Effector CD8-positive, alpha-beta T cell (primary cell): ENCODE results near the gene CBFB.
"Not testable (repeated sequence)": the region's sequence is repeated elsewhere in the genome, so short reads cannot be mapped to it uniquely, and the experiment has no call there.

Experiments
- DNase-seq: peaks from one replicate; lab custom pipeline; 2025; lab: John Stamatoyannopoulos, UW

CBFB gene

GRCh38 chr16:67041520-67041919 lies 12.6 kb downstream of the CBFB start:
- DNase-seq: not testable (repeated sequence)

- DNase-seq: no peak
Observed at GRCh38 chr16:67043420-67043819, 14.5 kb downstream of the CBFB start.

- DNase-seq: no peak
Observed at GRCh38 chr16:67050796-67051195, 21.8 kb downstream of the CBFB start.

- no peak for DNase-seq
Observed at GRCh38 chr16:67052399-67052798, 23.4 kb downstream of the CBFB start.

DNA sequence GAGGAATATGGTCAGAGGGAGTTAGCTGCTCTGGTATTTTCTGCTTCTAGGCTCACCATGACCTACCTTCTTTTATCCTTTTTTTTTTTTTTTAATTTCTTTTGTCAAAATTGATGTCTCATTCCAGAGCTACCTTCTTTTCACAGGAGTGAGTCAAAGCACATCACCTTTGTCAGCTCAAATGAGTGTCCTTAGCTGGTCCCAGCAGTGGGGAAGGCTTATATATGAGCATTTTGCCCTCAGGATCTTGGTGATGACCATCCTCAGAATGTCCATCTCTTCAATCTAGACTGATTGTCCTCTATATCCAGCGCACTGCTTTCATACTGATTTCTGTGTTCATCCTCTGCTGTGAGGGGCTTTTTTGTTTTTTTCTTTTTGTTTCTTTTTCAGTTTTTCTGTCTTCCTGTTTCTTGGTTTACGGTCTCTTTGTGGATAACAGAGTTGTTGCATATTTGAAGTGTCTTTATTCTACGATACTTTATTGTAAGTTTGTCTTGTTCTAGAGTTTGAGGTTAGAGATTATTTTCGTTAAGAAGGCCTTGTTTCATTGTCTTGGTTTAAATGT lies 24.9 kb downstream of the CBFB start:
- DNase-seq: no peak

GRCh38 chr16:67054901-67055300 lies 26.0 kb downstream of the CBFB start:
- DNase-seq: no peak

GRCh38 chr16:67055712-67056487 lies 27.0 kb downstream of the CBFB start:
- no peak for DNase-seq

GRCh38 chr16:67063008-67063407 lies 34.1 kb downstream of the CBFB start:
- no peak for DNase-seq

GRCh38 chr16:67068212-67068753 lies 39.3 kb downstream of the CBFB start:
- no peak for DNase-seq

DNA sequence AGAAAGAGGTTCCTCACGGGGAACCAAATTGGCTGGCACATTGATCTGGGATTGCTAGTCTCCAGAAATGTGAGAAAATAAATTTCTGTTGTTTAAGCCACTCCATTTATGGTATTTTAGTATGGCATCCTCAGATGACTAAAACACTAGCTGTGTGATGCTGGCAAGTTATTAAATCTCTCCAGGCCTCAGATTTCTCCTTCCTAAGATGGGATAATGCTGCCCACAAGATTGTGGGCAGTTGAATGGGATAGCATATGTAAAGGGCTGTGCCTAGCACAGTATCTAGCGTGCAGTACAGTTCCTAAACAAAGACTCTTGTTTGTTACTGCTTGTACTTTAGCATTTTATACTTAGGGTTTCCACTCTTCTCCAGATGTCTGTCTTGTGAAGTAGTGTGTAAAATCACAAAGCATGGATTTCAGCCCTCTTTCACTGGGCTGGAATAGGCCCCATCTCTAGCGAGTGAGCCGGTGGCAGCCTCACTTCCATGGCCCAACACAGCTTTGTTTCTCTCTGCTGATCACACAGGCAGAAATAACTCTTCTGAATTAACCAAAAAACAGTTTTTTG lies 42.6 kb downstream of the CBFB start:
- no peak for DNase-seq

DNA sequence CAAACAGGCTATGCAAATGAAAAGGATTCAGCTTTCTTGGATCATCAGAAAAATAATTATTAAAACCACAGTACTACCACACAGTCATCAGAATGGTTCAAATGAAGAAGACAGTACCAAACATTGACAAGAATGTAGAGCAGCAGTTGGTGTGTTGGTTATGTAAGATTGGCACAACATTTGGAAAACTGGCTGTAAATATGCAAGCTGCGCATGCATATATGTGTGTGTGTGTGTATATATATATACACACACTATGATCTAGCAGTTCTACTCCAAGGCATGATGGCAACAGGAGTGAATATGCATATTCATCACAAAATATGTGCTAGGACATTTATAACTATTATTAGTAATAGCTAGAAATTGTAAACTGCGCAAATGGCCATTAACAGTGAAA lies 46.4 kb downstream of the CBFB start:
- no peak for DNase-seq

- no peak for DNase-seq
Observed at GRCh38 chr16:67077871-67078270, 48.9 kb downstream of the CBFB start.

DNA sequence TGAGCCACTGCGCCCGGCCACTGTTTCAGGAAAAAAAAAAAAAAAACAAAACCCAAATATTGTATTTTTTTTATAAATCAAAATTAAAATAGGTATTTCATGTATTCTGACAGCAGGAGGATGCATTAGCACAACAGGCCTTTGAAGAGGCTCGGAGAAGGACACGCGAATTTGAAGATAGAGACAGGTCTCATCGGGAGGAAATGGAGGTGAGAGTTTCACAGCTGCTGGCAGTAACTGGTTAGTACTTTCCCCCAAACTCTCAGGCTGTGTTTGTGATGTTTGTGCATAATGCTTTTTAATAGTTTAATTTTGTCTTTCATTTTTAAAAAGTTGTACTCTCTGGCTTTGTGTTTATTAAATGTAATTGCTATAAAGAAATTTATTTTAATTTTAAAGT lies 53.2 kb downstream of the CBFB start:
- DNase-seq: no peak

GRCh38 chr16:67082891-67083290 lies 53.9 kb downstream of the CBFB start:
- no peak for DNase-seq

DNA sequence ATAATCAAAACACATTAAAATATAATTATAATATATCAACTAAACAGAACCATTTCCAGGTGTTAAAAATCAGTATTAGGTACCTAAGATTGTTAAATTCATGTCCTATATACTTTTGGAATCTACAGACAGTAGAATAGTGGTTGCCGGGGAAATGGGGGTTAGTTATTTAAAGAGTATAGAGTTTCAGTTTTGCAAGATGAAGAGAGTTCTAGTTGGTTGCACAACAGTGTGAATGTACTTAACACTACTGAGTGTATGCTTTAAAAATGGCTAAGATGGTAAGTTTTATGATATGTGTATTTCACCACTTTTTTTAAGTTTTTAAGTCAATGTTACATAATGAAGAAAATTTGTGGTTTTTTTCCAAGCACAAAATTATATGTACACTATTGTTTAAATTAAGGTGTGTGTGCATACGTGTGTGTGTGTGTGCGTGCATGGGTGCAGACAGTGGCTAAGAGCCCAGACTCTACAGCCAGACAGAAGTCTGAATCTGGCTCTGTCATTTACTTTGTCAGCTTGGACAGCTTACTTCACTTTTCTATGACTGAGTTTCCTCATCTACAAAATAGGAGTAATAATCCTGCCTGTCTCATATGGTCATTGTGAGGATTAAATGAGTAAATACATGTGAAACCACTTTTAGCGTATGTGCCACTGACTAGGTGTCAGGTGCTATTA lies 55.5 kb downstream of the CBFB start:
- DNase-seq: no peak

DNA sequence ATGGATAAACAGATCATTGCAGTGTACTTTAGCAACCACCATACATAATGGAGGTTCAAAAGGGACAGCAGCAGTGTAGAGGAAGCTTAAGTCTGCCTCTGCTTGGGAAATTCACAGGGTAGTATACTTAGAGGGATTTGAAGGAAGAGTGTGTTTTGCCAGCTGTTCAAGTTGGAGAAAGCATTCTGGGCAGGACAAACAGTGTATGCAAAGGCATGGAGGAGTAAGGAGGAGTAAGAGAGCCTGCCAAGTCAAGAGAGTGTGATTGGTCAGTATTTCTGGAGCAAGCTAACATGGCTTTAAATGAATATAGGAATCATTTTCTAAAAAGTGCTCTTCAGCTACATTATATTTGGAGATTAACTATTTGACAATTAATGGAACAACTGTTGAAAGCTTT lies 57.9 kb downstream of the CBFB start:
- DNase-seq: no peak

- DNase-seq: no peak
Observed at GRCh38 chr16:67087291-67087690, 58.3 kb downstream of the CBFB start.

GRCh38 chr16:67087803-67088202 lies 58.9 kb downstream of the CBFB start:
- DNase-seq: no peak

DNA sequence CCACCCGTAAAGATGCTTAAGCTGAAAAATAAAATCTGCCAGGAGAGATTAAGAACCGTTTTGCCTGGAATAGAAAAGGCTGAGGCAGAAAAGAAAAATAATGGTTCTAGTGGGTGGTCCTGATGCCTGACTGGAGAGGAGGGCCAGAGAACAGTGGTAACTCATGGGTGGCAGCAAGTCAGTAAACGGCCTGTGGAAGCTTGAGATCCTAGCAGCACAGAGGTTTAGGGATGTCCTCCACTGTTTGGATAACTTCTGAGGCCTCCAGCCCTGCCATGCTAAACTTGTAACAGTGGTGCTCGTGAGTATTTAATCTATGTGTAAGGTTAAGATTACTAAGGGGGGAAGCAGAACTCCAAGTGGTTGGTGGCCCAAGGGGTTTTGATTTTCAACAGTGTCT lies 59.6 kb downstream of the CBFB start:
- no peak for DNase-seq

DNA sequence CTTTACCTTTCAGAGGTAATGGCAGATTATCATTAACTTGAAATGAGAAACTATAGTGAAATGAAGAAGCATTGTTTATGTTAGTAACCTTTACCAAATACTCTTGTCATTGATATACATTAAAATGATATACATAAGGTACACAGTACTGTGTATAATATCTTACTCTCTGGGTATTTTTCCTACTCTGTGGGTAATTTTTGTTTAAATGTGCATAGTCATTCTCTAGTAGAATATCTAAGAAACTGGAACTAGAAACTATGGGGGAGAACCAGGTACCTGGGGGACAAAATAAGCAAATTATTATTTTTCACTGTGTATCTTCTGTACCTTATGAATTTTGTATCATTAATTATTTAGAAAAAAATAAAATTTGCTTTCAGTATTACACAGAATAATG lies 60.2 kb downstream of the CBFB start:
- DNase-seq: no peak

GRCh38 chr16:67091906-67092566 lies 63.1 kb downstream of the CBFB start:
- DNase-seq: no peak

GRCh38 chr16:67093098-67093726 lies 64.3 kb downstream of the CBFB start:
- no peak for DNase-seq
